Activated B cell treated with CpG ODN at 0.5 μM for 24 hours (primary cell): ENCODE data around the gene ZNF765. TPM values are rescaled to one million over a fixed set of nuclear protein-coding genes. Genes with fewer than 3 reads are reported as not detected.
"Not testable (repeated sequence)": the region's sequence is repeated elsewhere in the genome, so short reads cannot be mapped to it uniquely, and the experiment has no call there.

ENCODE experiments used
- ATAC-seq: fragments of 200-7000 bp; cut with Tn5 transposase; one replicate; pipeline ENCODE4 v1.10.0; 2021; ENCODE audit warnings: low read depth, mild to moderate bottlenecking, moderate library complexity
- CTCF ChIA-PET: fragments of 350-600 bp; sonication (Branson Sonifier 250); formaldehyde crosslinking; loops from one replicate; lab custom pipeline; 2021; ENCODE audit warnings: antibody characterized with exemption; lab: Charles Lee
- POLR2A ChIA-PET: fragments of 350-600 bp; sonication (Branson Sonifier 250); formaldehyde crosslinking; loops from one replicate; lab custom pipeline; 2021; ENCODE audit warnings: antibody characterized with exemption; lab: Charles Lee
- DNase-seq: peaks from one replicate; pipeline ENCODE4 v3.0.0; 2022
- H3K27ac Mint-ChIP-seq: one replicate; pipeline ENCODE4 v1.8.0; 2020; ENCODE audit warnings: mixed read lengths
- H3K27me3 Mint-ChIP-seq: one replicate; pipeline ENCODE4 v1.8.0; 2021; ENCODE audit warnings: mixed read lengths
- H3K36me3 Mint-ChIP-seq: one replicate; pipeline ENCODE4 v1.8.0; 2021; ENCODE audit warnings: low read depth, mixed read lengths
- H3K4me1 Mint-ChIP-seq: one replicate; pipeline ENCODE4 v1.8.0; 2021; ENCODE audit warnings: mixed read lengths
- H3K4me3 Mint-ChIP-seq: one replicate; pipeline ENCODE4 v1.8.0; 2020; ENCODE audit warnings: mild to moderate bottlenecking, mixed read lengths
- H3K9me3 Mint-ChIP-seq: one replicate; pipeline ENCODE4 v1.8.0; 2020; ENCODE audit warnings: mixed read lengths
- CTCF ChIP-seq: fragments of 200-600 bp; IDR thresholded peaks from one replicate; pipeline ENCODE4 v1.8.0; 2022; ENCODE audit warnings: antibody characterized with exemption, mild to moderate bottlenecking
- intact Hi-C: fragments of 100-400 bp; cut with micrococcal nuclease; formaldehyde crosslinking; loops from one replicate; pipeline ENCODE4 v1.15.1; 2024
- total RNA-seq: library from RNA; stranded (reverse); gene quantifications from 2 replicates; pipeline ENCODE4 v1.2.3, GENCODE V29; 2022

ZNF765 gene
- total RNA-seq, 1 donor from 2014 or later = 18.9 TPM

- Mint-ChIP-seq H3K27ac (no peak overlapping the region), H3K36me3 (peaks cover 77% of the 10 kb centered on the region), H3K4me3 (no peak overlapping the region), H3K27me3 (no peaks in the 10 kb centered on the region), H3K9me3 (peaks cover 50% of the 10 kb centered on the region), H3K4me1 (no peaks in the 10 kb centered on the region)
- POLR2A ChIA-PET = no interaction called here
- CTCF ChIA-PET = no interaction called here
- intact Hi-C loops = no loop called here
- no peak for TF ChIP-seq CTCF
- DNase-seq (no peak), ATAC-seq (no peak)
Observed at GRCh38 chr19:53455828-53456227, 60.9 kb downstream of the ZNF765 start.

GRCh38 chr19:53460131-53460721 is 65.3 kb downstream of the ZNF765 start:
- ATAC-seq, CTCF ChIA-PET, H3K4me3 Mint-ChIP-seq, H3K4me1 Mint-ChIP-seq, POLR2A ChIA-PET, H3K27ac Mint-ChIP-seq, DNase-seq: not testable (repeated sequence)
- Mint-ChIP-seq H3K9me3 (peaks cover 50% of the 10 kb centered on the region), H3K36me3 (peaks cover 44% of the 10 kb centered on the region), H3K27me3 (peaks cover 17% of the 10 kb centered on the region)
- intact Hi-C loops = loop anchor here (10.0 kb wide), 1 partner anchor 125 kb away; the partner anchor contains the start of gene ZNF845

GRCh38 chr19:53461866-53462265 is 66.9 kb downstream of the ZNF765 start:
- H3K4me1 Mint-ChIP-seq = peaks cover 10% of the 10 kb centered on the region
- H3K27me3 Mint-ChIP-seq = peaks cover 19% of the 10 kb centered on the region
- ATAC-seq (no peak), DNase-seq (no peak)
- POLR2A ChIA-PET = interaction anchor here (0.7 kb wide), 1 partner anchor 820 kb away, joined by 9 read pairs; no protein-coding TSS in a partner anchor
- peaks cover 27% of the 10 kb centered on the region for H3K36me3 Mint-ChIP-seq
- CTCF ChIA-PET = no interaction called here
- no peak overlapping the region for H3K27ac Mint-ChIP-seq
- intact Hi-C loops = loop anchor here (10.0 kb wide), 1 partner anchor 127 kb away; the partner anchor contains the start of gene ZNF845
- no peak for TF ChIP-seq CTCF
- H3K9me3 Mint-ChIP-seq = peaks cover 36% of the 10 kb centered on the region
- no peak overlapping the region for H3K4me3 Mint-ChIP-seq

- H3K36me3 Mint-ChIP-seq = peaks cover 26% of the 10 kb centered on the region
- no peak for TF ChIP-seq CTCF
- peaks cover 14% of the 10 kb centered on the region for H3K4me1 Mint-ChIP-seq
- ChIA-PET POLR2A (no interaction called here), CTCF (no interaction called here)
- H3K27ac Mint-ChIP-seq = no peak overlapping the region
- DNase-seq (no peak), ATAC-seq (no peak)
- intact Hi-C loops = loop anchor here (10.0 kb wide), 1 partner anchor 128 kb away; the partner anchor contains the start of gene ZNF845
- H3K4me3 Mint-ChIP-seq = no peak overlapping the region
- H3K9me3 Mint-ChIP-seq = peaks cover 32% of the 10 kb centered on the region
- peaks cover 19% of the 10 kb centered on the region for H3K27me3 Mint-ChIP-seq
Observed at GRCh38 chr19:53462861-53463260, 67.9 kb downstream of the ZNF765 start.

GRCh38 chr19:53463263-53463662 is 68.3 kb downstream of the ZNF765 start:
- DNase-seq = no peak

More at GRCh38 chr19:53463263-53463662, 68.3 kb downstream of the ZNF765 start:
- Mint-ChIP-seq H3K9me3 (peaks cover 29% of the 10 kb centered on the region), H3K27me3 (peaks cover 19% of the 10 kb centered on the region), H3K4me3 (no peak overlapping the region), H3K4me1 (peaks cover 16% of the 10 kb centered on the region), H3K27ac (no peak overlapping the region), H3K36me3 (peaks cover 22% of the 10 kb centered on the region)
- ChIA-PET POLR2A (no interaction called here), CTCF (no interaction called here)
- no peak for TF ChIP-seq CTCF
- intact Hi-C loops = loop anchor here (10.0 kb wide), 1 partner anchor 128 kb away; the partner anchor contains the start of gene ZNF845
- no peak for ATAC-seq
